Kidney epithelial cell (primary cell): ENCODE measurements around the gene BSG. TPM values are rescaled to one million over a fixed set of nuclear protein-coding genes. Genes with fewer than 3 reads are reported as not detected.

ENCODE experiments used
- DNase-seq: peaks from one replicate; pipeline ENCODE4 v3.0.0-alpha.2; 2010; ENCODE audit warnings: low read depth
- H3K27me3 ChIP-seq: 2 replicates; pipeline ENCODE4 v1.6.0; 2011; ENCODE audit warnings: low read length; ENCODE audit not compliant: control insufficient read depth, insufficient read depth
- H3K36me3 ChIP-seq: 2 replicates; pipeline ENCODE4 v1.5.1; 2011; ENCODE audit warnings: low read length; ENCODE audit not compliant: control insufficient read depth, insufficient read depth
- H3K4me3 ChIP-seq: 2 replicates; pipeline ENCODE4 v1.5.1; 2011; ENCODE audit warnings: low read depth, mild to moderate bottlenecking, control low read depth, low read length
- total RNA-seq: library from RNA; depleted of rRNA; stranded (reverse); fragments of >200 nt; gene quantifications from 2 replicates; pipeline ENCODE4 v1.2.3, GENCODE V29; 2015
- TF ChIP-seq, protein P1 (sequence below): IDR thresholded peaks from 2 replicates; pipeline ENCODE4 v1.5.1; 2011; ENCODE audit warnings: mild to moderate bottlenecking, moderate library complexity, low read length, control low read depth, inconsistent platforms; ENCODE audit not compliant: insufficient read depth, poor library complexity, severe bottlenecking

BSG gene
- total RNA-seq, 1 donor from 2014 or later: 838 TPM

DNA sequence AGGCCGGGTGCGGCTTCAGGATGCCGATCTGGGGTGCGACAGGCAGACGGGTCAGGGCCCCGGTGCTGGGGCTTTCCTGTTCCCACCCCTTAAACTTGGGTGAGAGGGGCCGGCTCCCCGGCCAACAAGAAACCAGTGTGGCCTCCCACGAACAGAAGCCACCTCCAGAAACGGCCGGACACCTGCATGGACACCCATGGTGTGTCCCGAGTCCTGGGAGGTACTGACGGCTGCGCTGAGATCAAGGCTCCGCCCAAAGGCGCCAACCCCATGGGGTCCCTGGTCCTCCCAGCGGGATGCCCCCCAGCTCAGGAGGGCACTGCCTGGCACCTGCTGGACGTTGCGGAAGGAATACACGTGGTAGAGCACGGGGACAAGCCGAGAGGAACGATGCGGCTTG lies 49.4 kb downstream of the BSG start:
- peaks cover 4% of the 10 kb centered on the region for H3K36me3 ChIP-seq
- no peak for DNase-seq
- H3K4me3 ChIP-seq: no peak overlapping the region
- TF ChIP-seq, protein P1, sequence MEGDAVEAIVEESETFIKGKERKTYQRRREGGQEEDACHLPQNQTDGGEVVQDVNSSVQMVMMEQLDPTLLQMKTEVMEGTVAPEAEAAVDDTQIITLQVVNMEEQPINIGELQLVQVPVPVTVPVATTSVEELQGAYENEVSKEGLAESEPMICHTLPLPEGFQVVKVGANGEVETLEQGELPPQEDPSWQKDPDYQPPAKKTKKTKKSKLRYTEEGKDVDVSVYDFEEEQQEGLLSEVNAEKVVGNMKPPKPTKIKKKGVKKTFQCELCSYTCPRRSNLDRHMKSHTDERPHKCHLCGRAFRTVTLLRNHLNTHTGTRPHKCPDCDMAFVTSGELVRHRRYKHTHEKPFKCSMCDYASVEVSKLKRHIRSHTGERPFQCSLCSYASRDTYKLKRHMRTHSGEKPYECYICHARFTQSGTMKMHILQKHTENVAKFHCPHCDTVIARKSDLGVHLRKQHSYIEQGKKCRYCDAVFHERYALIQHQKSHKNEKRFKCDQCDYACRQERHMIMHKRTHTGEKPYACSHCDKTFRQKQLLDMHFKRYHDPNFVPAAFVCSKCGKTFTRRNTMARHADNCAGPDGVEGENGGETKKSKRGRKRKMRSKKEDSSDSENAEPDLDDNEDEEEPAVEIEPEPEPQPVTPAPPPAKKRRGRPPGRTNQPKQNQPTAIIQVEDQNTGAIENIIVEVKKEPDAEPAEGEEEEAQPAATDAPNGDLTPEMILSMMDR: no peak
- no peaks in the 10 kb centered on the region for H3K27me3 ChIP-seq

DNA sequence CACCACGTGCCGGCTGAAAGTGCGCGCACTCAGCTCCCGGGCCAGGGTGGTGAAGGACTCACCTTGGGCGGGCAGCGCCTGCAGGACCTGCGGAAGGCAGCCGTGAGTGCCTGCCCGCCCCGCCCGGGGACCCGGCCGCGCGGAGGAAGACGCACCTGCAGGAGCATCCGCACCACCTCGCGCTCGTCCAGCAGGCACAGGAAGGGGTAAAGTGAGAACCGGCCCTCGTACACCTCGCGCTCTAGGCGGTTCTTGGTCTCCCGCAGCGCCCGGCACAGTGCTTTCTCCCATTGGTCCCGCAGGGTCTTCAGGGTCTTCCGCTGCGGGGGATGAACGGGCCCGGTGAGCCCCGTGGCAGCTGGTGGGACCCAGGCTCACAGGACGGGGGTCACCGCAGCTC lies 50.3 kb downstream of the BSG start:
- no peaks in the 10 kb centered on the region for H3K27me3 ChIP-seq
- TF ChIP-seq, protein P1: no peak
- peaks cover 4% of the 10 kb centered on the region for H3K36me3 ChIP-seq
- no peak for DNase-seq
- H3K4me3 ChIP-seq: no peak overlapping the region

DNA sequence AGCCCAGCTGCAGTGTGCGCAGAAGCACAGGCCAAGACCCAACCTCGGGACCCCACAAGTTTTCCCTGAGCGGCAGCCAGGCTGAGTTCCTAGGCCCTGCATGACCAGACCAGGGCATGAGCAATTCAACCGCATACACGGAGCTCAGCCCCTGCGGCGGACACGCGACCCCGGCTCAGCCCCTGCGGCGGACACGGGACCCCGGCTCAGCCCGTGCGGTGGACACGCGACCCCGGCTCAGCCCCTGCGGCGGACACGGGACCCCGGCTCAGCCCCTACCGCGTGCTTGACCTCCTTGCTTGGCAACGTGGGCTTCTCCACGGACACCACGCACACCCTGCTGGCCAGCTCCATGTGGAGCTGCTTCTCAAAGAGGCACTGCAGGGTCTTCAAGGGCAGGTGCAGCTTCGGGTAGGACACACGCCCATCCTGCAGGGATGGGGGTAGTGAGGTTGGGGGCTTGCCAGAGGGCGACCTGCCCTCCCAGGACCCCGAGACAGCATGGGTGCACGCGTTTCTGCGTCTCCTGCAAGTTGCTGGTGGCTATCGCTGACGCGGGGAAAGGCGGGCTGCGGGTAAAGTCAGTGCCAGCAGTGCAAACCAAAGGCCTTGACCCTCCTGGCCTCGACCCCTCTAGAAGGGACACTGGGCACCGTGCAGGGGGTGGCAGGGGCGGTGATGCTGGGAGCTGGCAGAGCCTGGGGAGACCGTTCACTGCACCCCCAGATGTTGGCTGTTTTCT lies 51.0 kb downstream of the BSG start:
- H3K27me3 ChIP-seq: no peaks in the 10 kb centered on the region
- DNase-seq: no peak
- TF ChIP-seq, protein P1: no peak
- H3K36me3 ChIP-seq: peaks cover 2% of the 10 kb centered on the region
- no peak overlapping the region for H3K4me3 ChIP-seq

DNA sequence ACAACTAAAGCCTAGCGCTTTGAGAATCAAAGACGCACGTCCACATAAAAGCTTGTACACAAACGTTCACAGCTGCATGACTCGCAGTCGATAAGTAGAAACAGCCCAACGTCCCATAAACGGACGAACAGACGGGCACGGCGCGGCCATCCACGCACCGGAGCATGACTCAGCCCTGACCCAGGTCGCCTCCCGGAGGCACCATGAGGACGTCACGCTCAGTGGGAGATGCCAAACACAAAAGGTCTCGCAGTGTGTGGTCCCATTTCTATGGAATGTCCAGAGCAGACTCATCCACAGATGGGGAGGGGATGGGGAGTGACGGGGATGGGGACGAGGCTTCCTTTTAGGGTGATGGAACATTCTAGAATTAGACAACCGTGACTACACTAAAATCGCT lies 51.6 kb downstream of the BSG start:
- peak; percentile 65 for DNase-seq
- H3K4me3 ChIP-seq: no peak overlapping the region
- H3K27me3 ChIP-seq: no peaks in the 10 kb centered on the region
- H3K36me3 ChIP-seq: no peaks in the 10 kb centered on the region
- TF ChIP-seq, protein P1: no peak

DNA sequence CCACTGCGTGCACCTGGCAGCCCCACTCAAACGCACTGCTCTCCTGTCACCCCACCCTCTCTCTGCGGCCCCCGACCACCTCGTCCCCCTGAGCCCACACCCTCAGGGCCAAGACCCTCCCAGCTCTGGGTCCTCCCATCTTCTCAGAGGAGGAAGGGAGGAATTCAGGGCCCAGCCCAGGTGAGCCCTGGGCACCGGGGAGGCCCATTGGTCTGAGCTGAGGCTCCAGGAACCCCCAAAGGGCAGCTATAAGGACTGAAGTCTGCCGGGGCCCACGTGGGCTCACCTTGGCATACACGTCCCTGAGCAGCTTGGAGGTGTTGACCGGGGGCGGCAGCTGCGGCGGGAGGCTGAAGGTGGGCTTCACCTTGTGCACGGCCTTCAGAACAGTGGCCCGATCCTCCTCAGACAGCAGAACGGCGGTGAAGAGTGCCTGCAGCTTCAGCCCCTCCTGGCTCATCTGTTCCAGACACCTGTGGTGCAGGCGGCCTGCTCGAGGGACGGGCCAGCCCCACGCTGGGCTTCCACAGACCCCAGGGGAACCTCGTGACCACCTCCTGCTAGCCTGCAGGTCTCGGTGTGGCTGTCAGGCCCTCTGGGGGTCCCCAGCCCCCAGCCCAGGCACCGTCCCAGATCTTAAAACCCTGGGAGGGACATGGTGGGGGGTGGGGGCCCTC lies 52.2 kb downstream of the BSG start:
- TF ChIP-seq, protein P1: no peak

More for the DNA sequence above, 52.2 kb downstream of the BSG start:
- H3K36me3 ChIP-seq: no peaks in the 10 kb centered on the region
- no peaks in the 10 kb centered on the region for H3K27me3 ChIP-seq
- no peak for DNase-seq
- H3K4me3 ChIP-seq: no peak overlapping the region
